ENCODE results near the gene RUNX3.

RUNX3 gene

DNA sequence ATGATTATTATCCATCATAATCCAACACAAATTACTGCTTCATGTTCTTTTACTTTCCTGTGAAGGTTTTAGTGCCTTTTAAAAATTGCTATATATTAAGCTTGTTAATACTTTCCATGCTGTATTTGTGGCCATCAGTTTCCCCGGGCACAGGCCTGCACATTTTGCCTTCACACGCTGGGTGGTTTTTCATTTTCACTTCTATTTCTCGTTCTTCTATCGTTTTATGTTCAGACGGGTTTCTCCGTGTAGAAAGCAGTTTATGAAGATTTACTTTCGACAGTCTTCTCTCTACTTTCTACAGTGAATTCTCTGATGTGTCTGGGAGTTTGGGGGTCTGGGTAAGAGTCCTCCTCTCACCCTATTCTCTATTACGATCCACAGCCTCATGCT is 9.5 kb downstream of the RUNX3 start:
- H3K27ac ChIP-seq (ENCODE audit: low read depth, low read length), result 0 out of 2 replicates have a peak overlapping the region, but pooled peaks have one; percentile 12
- H4K20me1 ChIP-seq (ENCODE audit: low read depth, low read length), result no peaks in the 10 kb centered on the region
- H3F3A ChIP-seq (ENCODE audit: insufficient read depth), result peaks cover 14% of the 10 kb centered on the region
- no peak overlapping the region for H3K4me2 ChIP-seq (ENCODE audit: low read depth, low read length, poor library complexity, severe bottlenecking)
- peaks cover 14% of the 10 kb centered on the region; the same call in 1 of the 2 replicates for H3K79me2 ChIP-seq (ENCODE audit: insufficient read depth, low read length)
- H3K4me3 ChIP-seq (ENCODE audit: insufficient read depth, low read length, poor library complexity, severe bottlenecking), result no peak overlapping the region
- no peaks in the 10 kb centered on the region for H3K9me2 ChIP-seq (replicated peaks; ENCODE audit: insufficient read depth, low read length)
- H2AFZ ChIP-seq (ENCODE audit: low read depth, low read length, severe bottlenecking), result no peak overlapping the region
- no peaks in the 10 kb centered on the region for H3K36me3 ChIP-seq (ENCODE audit: low read length)
- H3K9me3 ChIP-seq (ENCODE audit: insufficient read depth, low read length), result no peaks in the 10 kb centered on the region
- no peaks in the 10 kb centered on the region for H3K27me3 ChIP-seq (ENCODE audit: low read length)
- H3K9ac ChIP-seq (ENCODE audit: low read length), result no peak overlapping the region
- TF ChIP-seq EZH2phosphoT487 (conservative IDR thresholded peaks at IDR 0.05; ENCODE audit: low read length), result no peak
- no peak for TF ChIP-seq CTCF (IDR thresholded peaks at IDR 0.05; ENCODE audit: insufficient read depth, low read length, poor library complexity, severe bottlenecking)

DNA sequence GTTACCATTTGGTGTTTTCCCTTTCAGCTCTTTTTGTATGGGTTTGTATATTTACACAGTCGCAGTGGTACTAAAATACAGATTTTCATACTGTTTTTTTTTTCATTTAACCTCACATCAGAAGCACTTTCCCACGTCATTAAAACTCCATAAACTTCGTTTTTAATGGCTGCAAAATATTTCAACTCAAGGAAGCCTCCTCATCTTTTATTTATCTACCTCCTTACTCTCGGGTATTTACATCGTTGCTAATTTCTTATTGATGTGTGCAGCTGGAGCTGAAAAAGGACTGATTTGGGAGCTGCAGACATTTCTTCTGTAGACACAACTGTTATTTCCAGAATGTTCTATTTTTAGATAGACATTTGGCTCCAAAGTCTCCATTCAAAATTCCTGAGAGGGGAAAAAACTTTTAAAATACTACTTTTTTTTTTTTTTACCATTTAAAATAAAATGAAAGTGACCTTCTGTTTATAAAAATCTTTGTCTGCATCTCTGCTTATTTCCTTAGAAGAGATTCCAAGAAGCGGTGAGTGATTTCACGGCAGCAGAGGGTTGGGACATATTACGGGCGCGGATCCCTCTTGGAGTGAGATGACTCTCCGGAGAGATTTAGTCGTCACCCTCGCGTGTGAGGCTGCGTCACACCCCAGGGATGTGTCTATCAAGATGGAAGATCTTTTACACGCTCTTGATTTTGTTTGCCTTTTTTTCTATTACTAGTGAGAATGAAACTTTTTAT is 10.1 kb downstream of the RUNX3 start:
- Histone ChIP-seq H3F3A (ENCODE audit: insufficient read depth) (peaks cover 9% of the 10 kb centered on the region), H3K36me3 (ENCODE audit: low read length) (no peaks in the 10 kb centered on the region)

GRCh38 chr1:24918995-24919605 is 11.0 kb downstream of the RUNX3 start:
- no peaks in the 10 kb centered on the region for H3K36me3 ChIP-seq (ENCODE audit: low read length)
- H3K79me2 ChIP-seq (ENCODE audit: insufficient read depth, low read length), result peaks cover 14% of the 10 kb centered on the region; the same call in 1 of the 2 replicates

More for the DNA sequence above, 10.1 kb downstream of the RUNX3 start:
- H3K9me2 ChIP-seq (replicated peaks; ENCODE audit: insufficient read depth, low read length), result no peaks in the 10 kb centered on the region
- no peak overlapping the region for H3K4me2 ChIP-seq (ENCODE audit: low read depth, low read length, poor library complexity, severe bottlenecking)
- H3K27ac ChIP-seq (ENCODE audit: low read depth, low read length), result no peak overlapping the region; the same call in 1 of the 2 replicates
- no peaks in the 10 kb centered on the region for H4K20me1 ChIP-seq (ENCODE audit: low read depth, low read length)
- TF ChIP-seq EZH2phosphoT487 (conservative IDR thresholded peaks at IDR 0.05; ENCODE audit: low read length) (no peak), CTCF (IDR thresholded peaks at IDR 0.05; ENCODE audit: insufficient read depth, low read length, poor library complexity, severe bottlenecking) (no peak)
- no peaks in the 10 kb centered on the region for H3K9me3 ChIP-seq (ENCODE audit: insufficient read depth, low read length)
- no peak overlapping the region for H3K4me3 ChIP-seq (ENCODE audit: insufficient read depth, low read length, poor library complexity, severe bottlenecking)
- H3K27me3 ChIP-seq (ENCODE audit: low read length), result no peaks in the 10 kb centered on the region
- H3K79me2 ChIP-seq (ENCODE audit: insufficient read depth, low read length), result peaks cover 14% of the 10 kb centered on the region; the same call in 1 of the 2 replicates
- no peak overlapping the region for H2AFZ ChIP-seq (ENCODE audit: low read depth, low read length, severe bottlenecking)
- H3K9ac ChIP-seq (ENCODE audit: low read length), result no peak overlapping the region

More at GRCh38 chr1:24918995-24919605, 11.0 kb downstream of the RUNX3 start:
- no peak overlapping the region for H3K4me3 ChIP-seq (ENCODE audit: insufficient read depth, low read length, poor library complexity, severe bottlenecking)
- H3K9me3 ChIP-seq (ENCODE audit: insufficient read depth, low read length), result no peaks in the 10 kb centered on the region
- H3K9me2 ChIP-seq (replicated peaks; ENCODE audit: insufficient read depth, low read length), result no peaks in the 10 kb centered on the region
- no peak overlapping the region for H3K9ac ChIP-seq (ENCODE audit: low read length)
- H3K4me2 ChIP-seq (ENCODE audit: low read depth, low read length, poor library complexity, severe bottlenecking), result no peak overlapping the region
- no peaks in the 10 kb centered on the region for H4K20me1 ChIP-seq (ENCODE audit: low read depth, low read length)
- H3K27ac ChIP-seq (ENCODE audit: low read depth, low read length), result no peak overlapping the region
- no peak overlapping the region for H2AFZ ChIP-seq (ENCODE audit: low read depth, low read length, severe bottlenecking)
- peaks cover under 1% of the 10 kb centered on the region for H3F3A ChIP-seq (ENCODE audit: insufficient read depth)
- no peaks in the 10 kb centered on the region for H3K27me3 ChIP-seq (ENCODE audit: low read length)
- no peak for TF ChIP-seq EZH2phosphoT487 (conservative IDR thresholded peaks at IDR 0.05; ENCODE audit: low read length)
- no peak for TF ChIP-seq CTCF (IDR thresholded peaks at IDR 0.05; ENCODE audit: insufficient read depth, low read length, poor library complexity, severe bottlenecking)
